HG03520 (cell line): ENCODE measurements around the gene DRC3.

Source experiments
- ATAC-seq: cut with Tn5 transposase; IDR thresholded peaks from one replicate; pipeline ENCODE4 v1.9.1; 2021; ENCODE audit warnings: mild to moderate bottlenecking, moderate library complexity; ENCODE audit not compliant: unreplicated experiment

DRC3 gene

DNA sequence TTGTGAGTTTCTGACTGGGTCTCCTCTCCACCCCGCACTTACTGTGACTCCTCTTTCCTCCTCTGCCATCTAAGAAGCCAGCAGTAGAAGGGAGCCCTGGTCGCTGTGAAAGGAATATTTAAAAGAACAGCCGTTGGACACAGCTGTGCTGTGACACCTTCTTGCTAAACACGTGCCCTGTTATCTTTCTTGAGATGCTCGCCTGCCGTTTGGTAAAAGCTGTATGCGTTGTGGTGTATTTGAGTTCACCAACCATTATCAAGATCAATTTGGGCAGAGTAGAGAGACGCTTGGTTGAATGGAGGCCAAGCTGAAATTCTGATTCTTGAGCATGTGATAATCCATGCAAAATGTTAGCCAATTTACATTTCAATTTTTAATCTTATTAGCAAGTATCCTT, 70.3 kb downstream of the DRC3 start:
- no peak for ATAC-seq

DNA sequence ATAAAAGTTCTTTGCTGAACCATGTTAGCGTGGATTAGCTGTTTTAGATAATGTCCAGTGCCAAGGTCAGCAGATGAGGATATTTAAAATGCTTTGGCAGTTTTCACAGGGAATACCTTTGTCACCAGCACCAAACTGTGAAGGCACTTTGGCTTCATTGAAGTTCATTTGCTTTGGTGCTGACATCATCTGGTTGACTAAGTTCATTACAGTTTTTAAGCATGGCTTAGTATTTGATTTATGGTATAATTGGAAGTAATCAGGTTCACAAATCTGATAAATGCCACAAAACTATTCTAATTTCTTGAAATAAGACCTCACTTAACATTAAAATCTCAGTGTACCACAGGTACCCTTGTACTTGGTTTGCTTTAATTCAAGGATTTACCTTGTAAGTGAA, 70.8 kb downstream of the DRC3 start:
- ATAC-seq: no peak

DNA sequence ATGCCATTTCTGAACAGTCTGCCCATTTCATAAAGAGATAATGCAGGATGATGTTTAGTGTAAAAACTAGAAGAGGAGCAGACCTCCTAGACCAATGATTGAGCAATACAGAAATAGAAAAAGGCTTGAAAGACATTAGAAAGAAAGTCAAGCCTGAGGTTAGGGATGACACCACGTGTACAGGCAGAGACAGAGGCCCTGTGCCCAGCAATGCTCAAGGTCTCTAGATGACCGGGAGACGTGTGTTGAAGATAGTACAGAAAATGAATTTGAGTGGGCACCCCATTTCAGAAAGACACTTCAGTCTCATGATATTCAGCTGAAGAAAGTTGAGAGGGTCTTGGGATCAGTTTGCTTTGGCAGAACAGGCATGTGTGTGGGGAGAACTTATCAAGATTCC, 71.9 kb downstream of the DRC3 start:
- ATAC-seq: no peak

GRCh38 chr17:18045691-18046350, 73.2 kb downstream of the DRC3 start:
- ATAC-seq: no peak

DNA sequence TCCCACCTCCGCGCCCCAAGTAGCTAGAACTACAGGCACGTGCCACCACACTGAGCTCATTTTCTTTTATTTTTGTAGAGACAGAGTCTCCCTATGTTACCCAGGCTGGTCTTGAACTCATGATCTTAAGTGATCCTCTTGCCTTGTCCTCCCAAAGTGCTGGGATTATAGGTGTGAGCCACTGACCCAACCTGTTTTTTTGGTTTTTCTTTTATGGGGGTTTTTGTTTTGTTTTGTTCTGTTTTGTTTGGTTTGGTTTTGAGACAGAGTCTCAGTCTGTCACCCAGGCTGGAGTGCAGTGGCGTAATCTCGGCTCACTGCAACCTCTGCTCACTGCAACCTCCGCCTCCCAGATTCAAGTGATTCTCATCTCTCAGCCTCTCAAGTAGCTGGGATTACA, 82.9 kb downstream of the DRC3 start:
- no peak for ATAC-seq

DNA sequence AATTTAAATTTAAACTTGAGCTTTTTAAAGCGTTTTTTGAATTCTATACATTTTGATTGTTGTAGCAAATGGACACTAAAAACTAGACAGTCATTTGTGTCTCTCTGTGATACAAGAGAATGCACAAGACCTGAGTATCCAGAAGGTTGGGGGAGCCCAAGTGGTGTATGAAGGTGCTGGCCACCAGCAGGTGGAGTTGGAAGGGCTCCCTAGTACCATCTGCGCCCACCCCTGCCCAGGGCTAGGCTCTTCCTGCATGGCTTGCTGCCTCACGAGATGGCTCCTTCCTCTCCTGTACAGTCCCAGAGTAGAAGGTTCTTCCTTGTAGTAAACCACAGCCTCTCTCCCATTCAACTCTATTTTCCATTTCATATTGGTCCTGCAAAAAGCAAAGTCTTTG, 83.6 kb downstream of the DRC3 start:
- ATAC-seq: no peak

DNA sequence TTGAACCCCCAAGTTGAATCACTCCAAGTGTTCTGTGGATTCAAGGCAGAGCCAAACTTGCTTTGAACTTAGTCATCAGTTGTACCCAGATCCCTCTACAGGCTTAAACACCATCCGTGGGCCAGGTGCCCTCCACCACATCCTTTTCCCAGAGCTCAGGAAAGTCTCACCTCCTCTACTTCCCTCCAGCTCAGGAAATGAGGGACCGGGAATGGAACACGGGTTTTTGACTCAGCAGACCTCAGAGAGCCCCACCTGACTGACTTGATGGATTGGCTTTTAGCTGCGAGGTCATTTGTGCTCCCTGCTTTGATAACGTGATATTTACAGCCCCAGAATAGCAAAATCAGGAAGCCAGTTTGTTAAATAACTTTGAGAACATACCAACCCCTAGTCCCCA, 86.6 kb downstream of the DRC3 start:
- no peak for ATAC-seq

GRCh38 chr17:18064053-18064452, 91.4 kb downstream of the DRC3 start:
- ATAC-seq: no peak

DNA sequence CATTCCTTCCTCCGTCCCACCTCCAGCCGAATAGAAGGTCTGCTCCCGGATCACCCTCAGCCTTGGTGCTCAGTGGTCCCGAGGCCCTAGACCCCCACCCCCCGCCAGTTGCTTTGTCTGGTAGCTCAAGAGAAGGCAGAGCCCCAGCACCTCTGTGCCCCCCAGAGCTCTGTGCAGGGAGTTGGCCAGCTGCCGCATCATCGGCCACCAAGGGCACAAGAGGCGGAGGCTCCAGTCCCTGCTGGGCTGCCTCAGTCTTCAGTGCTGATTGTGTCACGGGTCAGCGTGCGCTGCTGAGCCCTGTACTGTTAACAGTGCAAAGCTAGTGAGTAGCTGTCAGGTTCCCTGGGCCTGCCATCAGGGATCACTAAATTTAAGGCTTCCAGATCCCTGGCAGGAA, 92.9 kb downstream of the DRC3 start:
- no peak for ATAC-seq
